Endothelial cell of umbilical vein (primary cell): ENCODE data around the gene SBF1. TPM values are rescaled to one million over a fixed set of nuclear protein-coding genes. Genes with fewer than 3 reads are reported as not detected.

Source experiments
- BruUV-seq: library from RNA; stranded (reverse); fragments of 400-500 nt; replicated peaks from 2 replicates; lab custom pipeline; 2021; lab: Mats Ljungman, UMichigan
- CTCF ChIA-PET: fragments of 300-600, 350-600 bp; sonication (Branson Sonifier 250); formaldehyde crosslinking; loops from one replicate; lab custom pipeline; 2021; ENCODE audit warnings: antibody characterized with exemption, inconsistent platforms; lab: Charles Lee
- POLR2A ChIA-PET: fragments of 300-600, 350-600 bp; sonication (Branson Sonifier 250); formaldehyde crosslinking; loops from one replicate; lab custom pipeline; 2021; ENCODE audit warnings: antibody characterized with exemption, inconsistent platforms; lab: Charles Lee
- DNase-seq: peaks from one replicate; pipeline ENCODE4 v3.0.0-alpha.2; 2011; ENCODE audit warnings: low read depth, low spot score
- FAIRE-seq: peaks from 2 replicates; lab custom pipeline; 2011; peaks lifted over from hg19 to GRCh38; lab: Jason Lieb, UNC
- H2AFZ ChIP-seq: 2 replicates; pipeline ENCODE4 v1.6.0; 2012; ENCODE audit warnings: low read depth, low read length, control low read depth, inconsistent platforms
- H3K27ac ChIP-seq: 2 replicates; pipeline ENCODE4 v1.5.1; 2011; ENCODE audit warnings: low read depth, mild to moderate bottlenecking, control low read depth, low read length, moderate library complexity; ENCODE audit not compliant: insufficient read depth
- H3K27me3 ChIP-seq, 2 experiments: 2 replicates each; pipeline versions ENCODE4 v1.6.0 to v1.6.1; 2011; ENCODE audit warnings: low read length in 2 of 2, mixed read lengths in 1 of 2; ENCODE audit not compliant: control insufficient read depth in 2 of 2, insufficient read depth in 2 of 2
- H3K36me3 ChIP-seq, 2 experiments: 2 replicates in 1 of 2; 3 replicates in 1 of 2; pipeline ENCODE4 v1.5.1; 2011; ENCODE audit warnings: low read length in 2 of 2, mild to moderate bottlenecking in 1 of 2, moderate library complexity in 1 of 2; ENCODE audit not compliant: control insufficient read depth in 2 of 2, insufficient read depth in 2 of 2; ENCODE audit errors: extremely low read depth in 1 of 2
- H3K4me1 ChIP-seq: 3 replicates; pipeline ENCODE4 v1.5.1; 2011; ENCODE audit warnings: mild to moderate bottlenecking, low read length; ENCODE audit not compliant: control insufficient read depth, insufficient read depth; ENCODE audit errors: extremely low read depth
- H3K4me2 ChIP-seq: 2 replicates; pipeline ENCODE4 v1.6.1; 2011; ENCODE audit warnings: low read length, control low read depth, mixed read lengths; ENCODE audit not compliant: insufficient read depth
- H3K4me3 ChIP-seq, 3 experiments: fragments of 200-600 bp in 1 of 3; sonication (generic), shearing (Covaris generic) in 1 of 3; replicated peaks in 1 of 3; 2 replicates each; pipeline ENCODE4 v1.5.1; 2011 to 2016; ENCODE audit warnings: control low read depth in 3 of 3, low read length in 3 of 3, mild to moderate bottlenecking in 2 of 3, inconsistent platforms in 1 of 3, low read depth in 1 of 3, moderate library complexity in 1 of 3; ENCODE audit not compliant: insufficient read depth in 1 of 3
- H3K79me2 ChIP-seq: 2 replicates; pipeline ENCODE4 v1.6.0; 2012; ENCODE audit warnings: low read length, inconsistent platforms; ENCODE audit not compliant: control insufficient read depth, insufficient read depth
- H3K9ac ChIP-seq: replicated peaks from 2 replicates; pipeline ENCODE3; 2011; ENCODE audit warnings: low read length, control low read depth; ENCODE audit not compliant: insufficient read depth; ENCODE audit errors: extremely low read depth
- H3K9me1 ChIP-seq: replicated peaks from 3 replicates; pipeline ENCODE4 v1.6.0; 2011; ENCODE audit warnings: mild to moderate bottlenecking, low read length; ENCODE audit not compliant: control insufficient read depth, insufficient read depth; ENCODE audit errors: extremely low read depth
- H3K9me3 ChIP-seq: replicated peaks from 2 replicates; pipeline ENCODE4 v1.5.1; 2012; ENCODE audit warnings: low read length, inconsistent platforms; ENCODE audit not compliant: control insufficient read depth, insufficient read depth
- H4K20me1 ChIP-seq: replicated peaks from 2 replicates; pipeline ENCODE3; 2011; ENCODE audit warnings: mild to moderate bottlenecking, low read length; ENCODE audit not compliant: control insufficient read depth, insufficient read depth; ENCODE audit errors: extremely low read depth
- EZH2 ChIP-seq: IDR thresholded peaks from 2 replicates; pipeline ENCODE4 v1.6.1; 2012; ENCODE audit warnings: borderline replicate concordance, low read depth, mild to moderate bottlenecking, moderate library complexity, low read length, inconsistent platforms; ENCODE audit not compliant: severe bottlenecking
- FOS ChIP-seq: IDR thresholded peaks from 2 replicates; pipeline ENCODE4 v1.6.1; 2011; ENCODE audit warnings: mild to moderate bottlenecking, low read length, moderate library complexity, borderline replicate concordance; ENCODE audit not compliant: insufficient read depth
- GATA2 ChIP-seq: IDR thresholded peaks from 2 replicates; pipeline ENCODE4 v1.7.0; 2011; ENCODE audit warnings: low read depth, mild to moderate bottlenecking, moderate library complexity, mixed read lengths, low read length; ENCODE audit not compliant: insufficient read length, insufficient read depth
- JUN ChIP-seq: IDR thresholded peaks from 2 replicates; pipeline ENCODE4 v1.6.1; 2011; ENCODE audit warnings: borderline replicate concordance, low read depth; ENCODE audit not compliant: insufficient read length, insufficient read depth
- MYC ChIP-seq: IDR thresholded peaks from one replicate; pipeline ENCODE4 v1.6.1; 2011; ENCODE audit warnings: mild to moderate bottlenecking, low read depth, low read length
- POLR2A ChIP-seq: IDR thresholded peaks from 2 replicates; pipeline ENCODE4 v1.6.1; 2012; ENCODE audit warnings: low read depth, mild to moderate bottlenecking, control low read depth, low read length
- POLR2AphosphoS5 ChIP-seq: IDR thresholded peaks from 2 replicates; pipeline ENCODE4 v1.6.1; 2012; ENCODE audit warnings: low read depth, mild to moderate bottlenecking, control low read depth, low read length, moderate library complexity; ENCODE audit not compliant: insufficient read depth
- dilution Hi-C: fragments of 300-500 bp; cut with MboI; formaldehyde crosslinking; loops from one replicate; pipeline ENCODE4 v1.15.0; 2019; ENCODE audit warnings: low sequenced_read_pairs; ENCODE audit not compliant: extremely low pct_ligation_motif_present
- intact Hi-C: fragments of 100-400 bp; cut with micrococcal nuclease; formaldehyde crosslinking; loops from one replicate; pipeline ENCODE4 v1.10.0; 2022
- polyA plus RNA-seq, 4 experiments: library from polyadenylated mRNA; depleted of rRNA in 3 of 4; stranded (reverse) in 3 of 4; unstranded in 1 of 4; fragments of >200 nt; gene quantifications; 2 replicates each; pipeline versions ENCODE4 v1.2.1 to v1.2.3, GENCODE V29; 2011 to 2012; ENCODE audit warnings: missing spikeins in 1 of 4
- total RNA-seq: library from RNA; stranded (reverse); gene quantifications from 2 replicates; pipeline ENCODE4 v1.2.3, GENCODE V29; 2021
- TF ChIP-seq, protein P1 (sequence below): IDR thresholded peaks from 2 replicates; pipeline ENCODE4 v1.6.1; 2011; ENCODE audit not compliant: insufficient read depth, insufficient read length
- TF ChIP-seq, protein P2 (sequence below), 2 donors: IDR thresholded peaks; 1 replicate in 1 of 2; 2 replicates in 1 of 2; pipeline ENCODE4 v1.5.1; 2011; ENCODE audit warnings: low read length in 2 of 2, mild to moderate bottlenecking in 2 of 2, moderate library complexity in 2 of 2, control low read depth in 1 of 2, inconsistent platforms in 1 of 2, low read depth in 1 of 2; ENCODE audit not compliant: insufficient read depth in 1 of 2; ENCODE audit errors: extremely low read depth in 1 of 2

The SBF1 gene
- total and polyA plus RNA-seq, 2 donors (not counting 3 experiments of a cell fraction or from before 2014, with no cell fraction given) = 36.3 to 68.6 TPM

DNA sequence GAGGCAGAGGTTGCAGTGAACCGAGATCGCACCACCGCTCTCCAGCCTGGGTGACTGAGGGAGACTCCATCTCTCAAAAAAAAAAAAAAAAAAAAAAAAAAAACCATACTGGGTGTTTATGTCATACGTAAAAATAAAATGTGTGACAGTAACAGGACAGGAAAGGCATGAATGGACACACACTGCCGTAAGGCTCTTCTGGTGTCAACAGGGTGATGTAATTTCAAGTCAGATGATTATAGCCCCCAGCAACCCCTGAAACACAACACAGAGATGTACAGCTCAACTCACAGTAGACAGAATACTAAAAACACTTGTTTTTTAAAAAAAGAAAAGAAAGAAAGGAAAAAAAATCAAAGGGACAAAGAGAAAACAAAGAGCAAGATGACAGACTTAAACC, 22.2 kb downstream of the SBF1 start:
- H3K36me3 ChIP-seq = peaks cover 6 to 31% of the 10 kb centered on the region in 2 experiments
- no peak for DNase-seq
- BruUV-seq = no TSS peak

More for the DNA sequence above, 22.2 kb downstream of the SBF1 start:
- TF ChIP-seq FOS (no peak), EZH2 (no peak), GATA2 (no peak), JUN (no peak), MYC (no peak), POLR2A (no peak), POLR2AphosphoS5 (no peak)
- TF ChIP-seq, protein P1, sequence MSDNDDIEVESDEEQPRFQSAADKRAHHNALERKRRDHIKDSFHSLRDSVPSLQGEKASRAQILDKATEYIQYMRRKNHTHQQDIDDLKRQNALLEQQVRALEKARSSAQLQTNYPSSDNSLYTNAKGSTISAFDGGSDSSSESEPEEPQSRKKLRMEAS = no peak
- TF ChIP-seq, protein P2, sequence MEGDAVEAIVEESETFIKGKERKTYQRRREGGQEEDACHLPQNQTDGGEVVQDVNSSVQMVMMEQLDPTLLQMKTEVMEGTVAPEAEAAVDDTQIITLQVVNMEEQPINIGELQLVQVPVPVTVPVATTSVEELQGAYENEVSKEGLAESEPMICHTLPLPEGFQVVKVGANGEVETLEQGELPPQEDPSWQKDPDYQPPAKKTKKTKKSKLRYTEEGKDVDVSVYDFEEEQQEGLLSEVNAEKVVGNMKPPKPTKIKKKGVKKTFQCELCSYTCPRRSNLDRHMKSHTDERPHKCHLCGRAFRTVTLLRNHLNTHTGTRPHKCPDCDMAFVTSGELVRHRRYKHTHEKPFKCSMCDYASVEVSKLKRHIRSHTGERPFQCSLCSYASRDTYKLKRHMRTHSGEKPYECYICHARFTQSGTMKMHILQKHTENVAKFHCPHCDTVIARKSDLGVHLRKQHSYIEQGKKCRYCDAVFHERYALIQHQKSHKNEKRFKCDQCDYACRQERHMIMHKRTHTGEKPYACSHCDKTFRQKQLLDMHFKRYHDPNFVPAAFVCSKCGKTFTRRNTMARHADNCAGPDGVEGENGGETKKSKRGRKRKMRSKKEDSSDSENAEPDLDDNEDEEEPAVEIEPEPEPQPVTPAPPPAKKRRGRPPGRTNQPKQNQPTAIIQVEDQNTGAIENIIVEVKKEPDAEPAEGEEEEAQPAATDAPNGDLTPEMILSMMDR (IDR thresholded peaks at IDR 0.05; ENCODE audit: extremely low read depth in 1 of 2, insufficient read depth in 1 of 2, low read depth in 1 of 2, low read length in 2 of 2) = no peak
- Histone ChIP-seq H3K4me2 (no peak overlapping the region), H3K4me1 (no peaks in the 10 kb centered on the region), H4K20me1 (no peaks in the 10 kb centered on the region), H3K9ac (no peak overlapping the region), H3K9me1 (no peaks in the 10 kb centered on the region), H3K9me3 (no peaks in the 10 kb centered on the region), H3K4me3 (no peak overlapping the region), H3K79me2 (no peaks in the 10 kb centered on the region), H3K27ac (no peak overlapping the region), H3K27me3 (no peaks in the 10 kb centered on the region), H2AFZ (no peak overlapping the region)
- intact Hi-C loops (no loop called here), dilution Hi-C loops (no loop called here)
- POLR2A ChIA-PET = no interaction called here
- no peak for FAIRE-seq
- CTCF ChIA-PET = interaction anchor here (0.8 to 1.6 kb wide), 3 partner anchors 9 to 73 kb away, joined by 3 read pairs; partner anchors contain the start of gene SCO2
